Fibroblast of lung (primary cell): Measurements from ENCODE around the gene PRR35. TPM values are rescaled to one million over a fixed set of nuclear protein-coding genes. Genes with fewer than 3 reads are reported as not detected.

ENCODE experiments used
- DNase-seq, 2 donors: peaks; one replicate each; pipeline versions ENCODE4 v3.0.0 to v3.0.0-alpha.2; 2010; ENCODE audit warnings: low read depth in 2 of 2
- H2AFZ ChIP-seq: 2 replicates; pipeline ENCODE4 v1.5.1; 2012; ENCODE audit warnings: low read length, control low read depth, inconsistent platforms
- H3K27ac ChIP-seq: 2 replicates; pipeline ENCODE4 v1.5.1; 2011; ENCODE audit warnings: low read length, control low read depth; ENCODE audit not compliant: insufficient read depth
- H3K27me3 ChIP-seq: 2 replicates; pipeline ENCODE4 v1.5.1; 2011; ENCODE audit warnings: mild to moderate bottlenecking, low read length; ENCODE audit not compliant: control insufficient read depth, insufficient read depth
- H3K36me3 ChIP-seq: 2 replicates; pipeline ENCODE4 v1.5.1; 2011; ENCODE audit warnings: low read length; ENCODE audit not compliant: control insufficient read depth, insufficient read depth
- H3K4me1 ChIP-seq: 2 replicates; pipeline ENCODE4 v1.5.1; 2011; ENCODE audit warnings: low read length; ENCODE audit not compliant: control insufficient read depth, insufficient read depth; ENCODE audit errors: extremely low read depth
- H3K4me2 ChIP-seq: 2 replicates; pipeline ENCODE4 v1.5.1; 2011; ENCODE audit warnings: low read length, control low read depth; ENCODE audit not compliant: insufficient read depth; ENCODE audit errors: extremely low read depth
- H3K4me3 ChIP-seq, 4 experiments: fragments of 200-600 bp in 1 of 4; sonication (generic) in 1 of 4; replicated peaks in 1 of 4; 2 replicates each; pipeline ENCODE4 v1.5.1; 2011 to 2016; ENCODE audit warnings: low read length in 4 of 4, low read depth in 3 of 4, mild to moderate bottlenecking in 3 of 4, control low read depth in 2 of 4, inconsistent platforms in 1 of 4, mixed read lengths in 1 of 4; ENCODE audit not compliant: insufficient read depth in 1 of 4; ENCODE audit errors: control extremely low read depth in 1 of 4
- H3K79me2 ChIP-seq: 2 replicates; pipeline ENCODE4 v1.5.1; 2012; ENCODE audit warnings: mild to moderate bottlenecking, low read length, inconsistent platforms; ENCODE audit not compliant: control insufficient read depth, insufficient read depth
- H3K9ac ChIP-seq: 2 replicates; pipeline ENCODE4 v1.5.1; 2011; ENCODE audit warnings: mild to moderate bottlenecking, low read length, control low read depth; ENCODE audit not compliant: insufficient read depth
- H3K9me3 ChIP-seq: 2 replicates; pipeline ENCODE4 v1.5.1; 2012; ENCODE audit warnings: low read depth, low read length; ENCODE audit not compliant: control insufficient read depth, insufficient read depth
- H4K20me1 ChIP-seq: 2 replicates; pipeline ENCODE4 v1.5.1; 2011; ENCODE audit warnings: low read length; ENCODE audit not compliant: control insufficient read depth, insufficient read depth; ENCODE audit errors: extremely low read depth
- CTCF ChIP-seq, 2 donors: IDR thresholded peaks in 1 of 2; conservative IDR thresholded peaks in 1 of 2; 1 replicate in 1 of 2; 2 replicates in 1 of 2; pipeline ENCODE4 v1.5.1; 2011 to 2012; ENCODE audit warnings: low read length in 2 of 2, control low read depth in 1 of 2, inconsistent platforms in 1 of 2, low read depth in 1 of 2, mild to moderate bottlenecking in 1 of 2
- EZH2 ChIP-seq: IDR thresholded peaks from 2 replicates; pipeline ENCODE4 v1.5.1; 2012; ENCODE audit warnings: low read length, control low read depth, mild to moderate bottlenecking; ENCODE audit errors: missing control alignments
- polyA plus RNA-seq, 2 donors: library from polyadenylated mRNA; depleted of rRNA in 1 of 2; stranded (reverse) in 1 of 2; unstranded in 1 of 2; fragments of >200 nt; gene quantifications; 2 replicates each; pipeline ENCODE4 v1.2.1, GENCODE V29; 2011 to 2012; ENCODE audit warnings: missing spikeins in 1 of 2
- total RNA-seq: library from RNA; depleted of rRNA; stranded (reverse); fragments of >200 nt; gene quantifications from 2 replicates; pipeline ENCODE4 v1.2.1, GENCODE V29; 2014

The PRR35 gene
- total and polyA plus RNA-seq, 2 donors (not counting 1 experiment from before 2014, with no cell fraction given) = not detected

DNA sequence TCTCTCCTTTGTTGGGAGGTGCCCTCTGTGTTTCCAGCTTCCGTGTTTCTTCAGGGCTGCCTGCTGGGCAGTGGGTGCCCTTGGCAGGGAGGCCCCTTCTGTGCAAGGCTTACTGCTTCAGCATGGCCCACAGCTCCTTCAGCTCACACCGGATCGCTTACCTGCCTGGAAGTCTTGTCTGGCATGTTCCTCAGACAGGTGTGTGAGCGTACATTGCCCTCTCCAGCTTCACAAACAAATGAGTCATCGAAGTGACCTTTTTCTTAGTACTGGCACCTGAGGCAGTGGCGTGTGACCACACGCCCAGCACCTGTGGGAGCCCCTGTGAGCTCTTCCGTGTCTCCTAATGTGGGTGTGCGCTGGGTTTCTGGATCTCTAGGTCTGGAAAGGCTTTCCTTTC lies 33.2 kb downstream of the PRR35 start:
- H3K27me3 ChIP-seq = no peaks in the 10 kb centered on the region
- no peak overlapping the region for H3K4me3 ChIP-seq
- DNase-seq = no peak
- no peak overlapping the region for H3K4me2 ChIP-seq
- no peaks in the 10 kb centered on the region for H3K9me3 ChIP-seq
- H3K4me1 ChIP-seq = peaks cover 5% of the 10 kb centered on the region
- no peak overlapping the region for H3K9ac ChIP-seq
- H3K79me2 ChIP-seq = peaks cover 18% of the 10 kb centered on the region
- TF ChIP-seq CTCF (conservative IDR thresholded peaks at IDR 0.05 in 1 of 2, IDR thresholded peaks at IDR 0.05 in 1 of 2; ENCODE audit: low read depth in 1 of 2, low read length in 2 of 2) (no peak), EZH2 (no peak)
- no peak overlapping the region for H2AFZ ChIP-seq
- no peak overlapping the region for H3K27ac ChIP-seq
- H3K36me3 ChIP-seq = no peaks in the 10 kb centered on the region
- no peaks in the 10 kb centered on the region for H4K20me1 ChIP-seq

GRCh38 chr16:593807-594206 lies 33.6 kb downstream of the PRR35 start:
- no peaks in the 10 kb centered on the region for H3K36me3 ChIP-seq

GRCh38 chr16:595094-595528 lies 34.9 kb downstream of the PRR35 start:
- TF ChIP-seq CTCF (conservative IDR thresholded peaks at IDR 0.05 in 1 of 2, IDR thresholded peaks at IDR 0.05 in 1 of 2; ENCODE audit: low read depth in 1 of 2, low read length in 2 of 2) (no peak), EZH2 (no peak)
- H3K36me3 ChIP-seq = no peaks in the 10 kb centered on the region
- no peak overlapping the region for H2AFZ ChIP-seq
- peaks cover 18% of the 10 kb centered on the region for H3K79me2 ChIP-seq
- no peak overlapping the region for H3K27ac ChIP-seq
- peaks cover 5% of the 10 kb centered on the region for H3K4me1 ChIP-seq
- DNase-seq = no peak
- H3K4me2 ChIP-seq = no peak overlapping the region
- H3K9me3 ChIP-seq = no peaks in the 10 kb centered on the region
- H4K20me1 ChIP-seq = no peaks in the 10 kb centered on the region
- no peaks in the 10 kb centered on the region for H3K27me3 ChIP-seq
- no peak overlapping the region for H3K4me3 ChIP-seq
- H3K9ac ChIP-seq = no peak overlapping the region

More at GRCh38 chr16:593807-594206, 33.6 kb downstream of the PRR35 start:
- Histone ChIP-seq H3K9me3 (no peaks in the 10 kb centered on the region), H3K9ac (no peak overlapping the region), H4K20me1 (no peaks in the 10 kb centered on the region), H3K4me2 (no peak overlapping the region), H3K27ac (no peak overlapping the region), H3K4me3 (no peak overlapping the region), H2AFZ (no peak overlapping the region), H3K4me1 (peaks cover 5% of the 10 kb centered on the region), H3K27me3 (no peaks in the 10 kb centered on the region), H3K79me2 (peaks cover 18% of the 10 kb centered on the region)
- no peak for DNase-seq
- no peak for TF ChIP-seq CTCF (conservative IDR thresholded peaks at IDR 0.05 in 1 of 2, IDR thresholded peaks at IDR 0.05 in 1 of 2; ENCODE audit: low read depth in 1 of 2, low read length in 2 of 2)
- no peak for TF ChIP-seq EZH2
